GM12878 (cell line): ENCODE measurements around the gene TIRAP. TPM values are rescaled to one million over a fixed set of nuclear protein-coding genes. Genes with fewer than 3 reads are reported as not detected.

Experiments
- BMI1 ChIP-seq: fragments of 450-650 bp; IDR thresholded peaks from 2 replicates; pipeline ENCODE4 v1.6.1; 2016; ENCODE audit warnings: mild to moderate bottlenecking, moderate library complexity, borderline replicate concordance
- CHD2 ChIP-seq: IDR thresholded peaks from 2 replicates; pipeline ENCODE4 v1.6.1; 2011; ENCODE audit warnings: low read depth, low read length, improper control_type of control experiment, borderline replicate concordance
- HDAC6 ChIP-seq: fragments of 200-600 bp; sonication (generic); IDR thresholded peaks from one replicate; pipeline ENCODE4 v1.8.0; 2017; ENCODE audit warnings: antibody characterized with exemption; ENCODE audit not compliant: unreplicated experiment
- MTA2 ChIP-seq: fragments of 450-650 bp; IDR thresholded peaks from 2 replicates; pipeline ENCODE4 v1.6.1; 2016; ENCODE audit warnings: low read depth, mild to moderate bottlenecking, moderate library complexity
- NR2C1 ChIP-seq: fragments of 450-650 bp; IDR thresholded peaks from 2 replicates; pipeline ENCODE4 v1.6.1; 2017; ENCODE audit warnings: antibody characterized with exemption, mild to moderate bottlenecking, moderate library complexity
- NRF1 ChIP-seq: conservative IDR thresholded peaks from 2 replicates; pipeline ENCODE4 v1.6.1; 2011; ENCODE audit warnings: mild to moderate bottlenecking, low read depth, low read length, improper control_type of control experiment
- PML ChIP-seq: IDR thresholded peaks from 2 replicates; pipeline ENCODE4 v1.6.1; 2012; ENCODE audit warnings: low read length, inconsistent platforms
- POLR2AphosphoS2 ChIP-seq: IDR thresholded peaks from 2 replicates; pipeline ENCODE4 v1.6.1; 2011; ENCODE audit warnings: low read depth, mild to moderate bottlenecking, low read length, improper control_type of control experiment, moderate library complexity
- RBBP5 ChIP-seq: fragments of 200-600 bp; sonication (generic); conservative IDR thresholded peaks from 2 replicates; pipeline ENCODE4 v1.6.1; 2016
- SMAD1 ChIP-seq: fragments of 450-650 bp; IDR thresholded peaks from 2 replicates; pipeline ENCODE4 v1.6.1; 2018; ENCODE audit warnings: mild to moderate bottlenecking, low read depth; ENCODE audit not compliant: partially characterized antibody
- SMC3 ChIP-seq: IDR thresholded peaks from 2 replicates; pipeline ENCODE4 v1.6.1; 2011; ENCODE audit warnings: low read length, improper control_type of control experiment, borderline replicate concordance
- SUPT20H ChIP-seq: IDR thresholded peaks from 2 replicates; pipeline ENCODE4 v1.6.1; 2011; ENCODE audit warnings: low read depth, mild to moderate bottlenecking, low read length, moderate library complexity, borderline replicate concordance; ENCODE audit not compliant: control insufficient read depth
- SUZ12 ChIP-seq: fragments of 200-600 bp; sonication (generic); IDR thresholded peaks from one replicate; pipeline ENCODE4 v1.6.1; 2018; ENCODE audit warnings: antibody characterized with exemption, mild to moderate bottlenecking; ENCODE audit not compliant: unreplicated experiment
- USF1 ChIP-seq: IDR thresholded peaks from 2 replicates; pipeline ENCODE4 v1.6.1; 2011; ENCODE audit warnings: borderline replicate concordance, low read depth, mild to moderate bottlenecking, moderate library complexity, mixed read lengths, low read length; ENCODE audit not compliant: insufficient read depth; ENCODE audit errors: extremely low read length
- ZNF384 ChIP-seq: IDR thresholded peaks from 2 replicates; pipeline ENCODE4 v1.6.1; 2012; ENCODE audit warnings: low read depth, mild to moderate bottlenecking, low read length, improper control_type of control experiment, borderline replicate concordance
- polyA plus RNA-seq, 11 experiments: library from polyadenylated mRNA; depleted of rRNA in 4 of 11; unstranded in 6 of 11; stranded (reverse) in 5 of 11; fragments of >200 nt; fragmentation: Nextera tagmentation in 4 of 11; fragmentation: Illumina TruSeq in 1 of 11; extraction: Ambion mirVana in 4 of 11; extraction: Trizol in 1 of 11; gene quantifications; 1 replicate in 1 of 11; 2 replicates in 10 of 11; pipeline versions ENCODE4 v1.2.1 to v1.2.3, GENCODE V29; 2011 to 2016; ENCODE audit warnings: inconsistent platforms in 2 of 11, missing spikeins in 2 of 11, low read depth in 1 of 11
- total RNA-seq, 4 experiments: library from RNA; depleted of rRNA in 3 of 4; stranded (reverse); fragments of >200 nt in 3 of 4; fragmentation: Illumina TruSeq in 1 of 4; extraction: Trizol in 1 of 4; gene quantifications; 2 replicates each; pipeline versions ENCODE4 v1.2.1 to v1.2.3, GENCODE V29; 2013 to 2021
- TF ChIP-seq, protein P1 (sequence below): fragments of 450-650 bp; IDR thresholded peaks from 2 replicates; pipeline ENCODE4 v1.6.1; 2017; ENCODE audit warnings: antibody characterized with exemption, mild to moderate bottlenecking, moderate library complexity
- TF ChIP-seq, protein P2 (sequence below): IDR thresholded peaks from 2 replicates; pipeline ENCODE4 v1.6.1; 2012; ENCODE audit warnings: mild to moderate bottlenecking, low read depth, low read length
- TF ChIP-seq, protein P3 (sequence below): IDR thresholded peaks from 2 replicates; pipeline ENCODE4 v1.6.1; 2012; ENCODE audit warnings: low read depth, low read length, improper control_type of control experiment
- TF ChIP-seq, protein P4 (sequence below): IDR thresholded peaks from 2 replicates; pipeline ENCODE4 v1.6.1; 2012; ENCODE audit warnings: low read length, inconsistent platforms

Gene TIRAP
- total and polyA plus RNA-seq, 10 of the 15 experiments (the other 5 are each of a cell fraction or from before 2014, with no cell fraction given), result 0.76 to 9.9 (median 4.7) TPM

- TF ChIP-seq BMI1, result no peak
- TF ChIP-seq, protein P1, sequence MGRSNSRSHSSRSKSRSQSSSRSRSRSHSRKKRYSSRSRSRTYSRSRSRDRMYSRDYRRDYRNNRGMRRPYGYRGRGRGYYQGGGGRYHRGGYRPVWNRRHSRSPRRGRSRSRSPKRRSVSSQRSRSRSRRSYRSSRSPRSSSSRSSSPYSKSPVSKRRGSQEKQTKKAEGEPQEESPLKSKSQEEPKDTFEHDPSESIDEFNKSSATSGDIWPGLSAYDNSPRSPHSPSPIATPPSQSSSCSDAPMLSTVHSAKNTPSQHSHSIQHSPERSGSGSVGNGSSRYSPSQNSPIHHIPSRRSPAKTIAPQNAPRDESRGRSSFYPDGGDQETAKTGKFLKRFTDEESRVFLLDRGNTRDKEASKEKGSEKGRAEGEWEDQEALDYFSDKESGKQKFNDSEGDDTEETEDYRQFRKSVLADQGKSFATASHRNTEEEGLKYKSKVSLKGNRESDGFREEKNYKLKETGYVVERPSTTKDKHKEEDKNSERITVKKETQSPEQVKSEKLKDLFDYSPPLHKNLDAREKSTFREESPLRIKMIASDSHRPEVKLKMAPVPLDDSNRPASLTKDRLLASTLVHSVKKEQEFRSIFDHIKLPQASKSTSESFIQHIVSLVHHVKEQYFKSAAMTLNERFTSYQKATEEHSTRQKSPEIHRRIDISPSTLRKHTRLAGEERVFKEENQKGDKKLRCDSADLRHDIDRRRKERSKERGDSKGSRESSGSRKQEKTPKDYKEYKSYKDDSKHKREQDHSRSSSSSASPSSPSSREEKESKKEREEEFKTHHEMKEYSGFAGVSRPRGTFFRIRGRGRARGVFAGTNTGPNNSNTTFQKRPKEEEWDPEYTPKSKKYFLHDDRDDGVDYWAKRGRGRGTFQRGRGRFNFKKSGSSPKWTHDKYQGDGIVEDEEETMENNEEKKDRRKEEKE, result 0 out of 2 replicates have a peak, but pooled peaks have one; percentile 23
- no peak for TF ChIP-seq PML
- peak; percentile 56 for TF ChIP-seq HDAC6
- TF ChIP-seq NRF1, result no peak
- TF ChIP-seq MTA2, result no peak
- TF ChIP-seq, protein P2, sequence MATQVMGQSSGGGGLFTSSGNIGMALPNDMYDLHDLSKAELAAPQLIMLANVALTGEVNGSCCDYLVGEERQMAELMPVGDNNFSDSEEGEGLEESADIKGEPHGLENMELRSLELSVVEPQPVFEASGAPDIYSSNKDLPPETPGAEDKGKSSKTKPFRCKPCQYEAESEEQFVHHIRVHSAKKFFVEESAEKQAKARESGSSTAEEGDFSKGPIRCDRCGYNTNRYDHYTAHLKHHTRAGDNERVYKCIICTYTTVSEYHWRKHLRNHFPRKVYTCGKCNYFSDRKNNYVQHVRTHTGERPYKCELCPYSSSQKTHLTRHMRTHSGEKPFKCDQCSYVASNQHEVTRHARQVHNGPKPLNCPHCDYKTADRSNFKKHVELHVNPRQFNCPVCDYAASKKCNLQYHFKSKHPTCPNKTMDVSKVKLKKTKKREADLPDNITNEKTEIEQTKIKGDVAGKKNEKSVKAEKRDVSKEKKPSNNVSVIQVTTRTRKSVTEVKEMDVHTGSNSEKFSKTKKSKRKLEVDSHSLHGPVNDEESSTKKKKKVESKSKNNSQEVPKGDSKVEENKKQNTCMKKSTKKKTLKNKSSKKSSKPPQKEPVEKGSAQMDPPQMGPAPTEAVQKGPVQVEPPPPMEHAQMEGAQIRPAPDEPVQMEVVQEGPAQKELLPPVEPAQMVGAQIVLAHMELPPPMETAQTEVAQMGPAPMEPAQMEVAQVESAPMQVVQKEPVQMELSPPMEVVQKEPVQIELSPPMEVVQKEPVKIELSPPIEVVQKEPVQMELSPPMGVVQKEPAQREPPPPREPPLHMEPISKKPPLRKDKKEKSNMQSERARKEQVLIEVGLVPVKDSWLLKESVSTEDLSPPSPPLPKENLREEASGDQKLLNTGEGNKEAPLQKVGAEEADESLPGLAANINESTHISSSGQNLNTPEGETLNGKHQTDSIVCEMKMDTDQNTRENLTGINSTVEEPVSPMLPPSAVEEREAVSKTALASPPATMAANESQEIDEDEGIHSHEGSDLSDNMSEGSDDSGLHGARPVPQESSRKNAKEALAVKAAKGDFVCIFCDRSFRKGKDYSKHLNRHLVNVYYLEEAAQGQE, result no peak
- TF ChIP-seq, protein P3, sequence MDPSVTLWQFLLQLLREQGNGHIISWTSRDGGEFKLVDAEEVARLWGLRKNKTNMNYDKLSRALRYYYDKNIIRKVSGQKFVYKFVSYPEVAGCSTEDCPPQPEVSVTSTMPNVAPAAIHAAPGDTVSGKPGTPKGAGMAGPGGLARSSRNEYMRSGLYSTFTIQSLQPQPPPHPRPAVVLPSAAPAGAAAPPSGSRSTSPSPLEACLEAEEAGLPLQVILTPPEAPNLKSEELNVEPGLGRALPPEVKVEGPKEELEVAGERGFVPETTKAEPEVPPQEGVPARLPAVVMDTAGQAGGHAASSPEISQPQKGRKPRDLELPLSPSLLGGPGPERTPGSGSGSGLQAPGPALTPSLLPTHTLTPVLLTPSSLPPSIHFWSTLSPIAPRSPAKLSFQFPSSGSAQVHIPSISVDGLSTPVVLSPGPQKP, result no peak
- no peak for TF ChIP-seq USF1
- no peak for TF ChIP-seq SMAD1
- TF ChIP-seq POLR2AphosphoS2, result 0 out of 2 replicates have a peak, but pooled peaks have one; percentile 51
- TF ChIP-seq NR2C1, result peak; percentile 37
- no peak for TF ChIP-seq ZNF384
- no peak for TF ChIP-seq CHD2
- TF ChIP-seq, protein P4, sequence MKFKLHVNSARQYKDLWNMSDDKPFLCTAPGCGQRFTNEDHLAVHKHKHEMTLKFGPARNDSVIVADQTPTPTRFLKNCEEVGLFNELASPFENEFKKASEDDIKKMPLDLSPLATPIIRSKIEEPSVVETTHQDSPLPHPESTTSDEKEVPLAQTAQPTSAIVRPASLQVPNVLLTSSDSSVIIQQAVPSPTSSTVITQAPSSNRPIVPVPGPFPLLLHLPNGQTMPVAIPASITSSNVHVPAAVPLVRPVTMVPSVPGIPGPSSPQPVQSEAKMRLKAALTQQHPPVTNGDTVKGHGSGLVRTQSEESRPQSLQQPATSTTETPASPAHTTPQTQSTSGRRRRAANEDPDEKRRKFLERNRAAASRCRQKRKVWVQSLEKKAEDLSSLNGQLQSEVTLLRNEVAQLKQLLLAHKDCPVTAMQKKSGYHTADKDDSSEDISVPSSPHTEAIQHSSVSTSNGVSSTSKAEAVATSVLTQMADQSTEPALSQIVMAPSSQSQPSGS, result no peak
- TF ChIP-seq SUZ12, result no peak
- no peak for TF ChIP-seq SMC3
- no peak for TF ChIP-seq SUPT20H
- no peak for TF ChIP-seq RBBP5
Observed at GRCh38 chr11:126282736-126283591, at the start of gene TIRAP (continued).
